ENCODE measurements around the gene SLC25A34. TPM values are rescaled to one million over a fixed set of nuclear protein-coding genes. Genes with fewer than 3 reads are reported as not detected.

SLC25A34 gene
- total RNA-seq, 1 experiment from 2014 or later = 0.59 TPM

GRCh38 chr1:15723631-15724246 is 12.3 kb upstream of the SLC25A34 start:
- no peak for ATAC-seq
- H2AFZ ChIP-seq (ENCODE audit: low read depth, low read length, poor library complexity, severe bottlenecking) = no peak overlapping the region
- ChIA-PET POLR2A (interaction anchor here (0.6 kb wide), 1 partner anchor 38 kb away, joined by 3 read pairs; no protein-coding TSS in a partner anchor), CTCF (interaction anchor here (0.9 kb wide), 1 partner anchor 18 kb away, joined by 3 read pairs; no protein-coding TSS in a partner anchor), RAD21 (ENCODE audit: low non-redundant PET in 1 of 2, low total read pairs in 2 of 2, uncharacterized antibody in 2 of 2, unreplicated experiment in 2 of 2) (no interaction called here)
- no peaks in the 10 kb centered on the region for H4K20me1 ChIP-seq (ENCODE audit: insufficient read depth)
- no peaks in the 10 kb centered on the region for H3K4me1 ChIP-seq (ENCODE audit: control insufficient read depth in 1 of 2, insufficient read depth in 2 of 2, low read length in 2 of 2)
- no peaks in the 10 kb centered on the region for H3K79me2 ChIP-seq (ENCODE audit: insufficient read depth, low read length)
- H3K9ac ChIP-seq (ENCODE audit: low read length) = no peak overlapping the region
- no TSS peak for BruUV-seq (replicated peaks)
- no peak overlapping the region for H3K4me2 ChIP-seq (ENCODE audit: low read length)
- no peak for DNase-seq (ENCODE audit: low read depth, low spot score)
- intact Hi-C loops (cut with micrococcal nuclease) = no loop called here
- TF ChIP-seq CTCF (IDR thresholded peaks at IDR 0.05 in 2 of 3, conservative IDR thresholded peaks at IDR 0.05 in 1 of 3; ENCODE audit: borderline replicate concordance in 1 of 3, insufficient read depth in 1 of 3, low read depth in 2 of 3, low read length in 2 of 3) = no peak
- no peak for TF ChIP-seq ZNF274 (IDR thresholded peaks at IDR 0.05; ENCODE audit: low read depth, low read length)
- no peak for TF ChIP-seq YY1 (IDR thresholded peaks at IDR 0.05; ENCODE audit: extremely low read depth, insufficient replicate concordance, low read depth, low read length)
- TF ChIP-seq REST (IDR thresholded peaks at IDR 0.05; ENCODE audit: low read depth) = no peak
- no peak for TF ChIP-seq CEBPB (IDR thresholded peaks at IDR 0.05; ENCODE audit: low read depth)
- TF ChIP-seq JUND (IDR thresholded peaks at IDR 0.05) = no peak
- TF ChIP-seq, protein P1, sequence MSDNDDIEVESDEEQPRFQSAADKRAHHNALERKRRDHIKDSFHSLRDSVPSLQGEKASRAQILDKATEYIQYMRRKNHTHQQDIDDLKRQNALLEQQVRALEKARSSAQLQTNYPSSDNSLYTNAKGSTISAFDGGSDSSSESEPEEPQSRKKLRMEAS (IDR thresholded peaks at IDR 0.05) = no peak
- no peak for TF ChIP-seq EGR1 (IDR thresholded peaks at IDR 0.05; ENCODE audit: low read depth)
- TF ChIP-seq POLR2A (IDR thresholded peaks at IDR 0.05; ENCODE audit: borderline replicate concordance, extremely low read depth, insufficient read depth, insufficient read length) = no peak
- no peak for TF ChIP-seq SRF (IDR thresholded peaks at IDR 0.05; ENCODE audit: low read depth)
- no peak for TF ChIP-seq POLR2AphosphoS5 (IDR thresholded peaks at IDR 0.05; ENCODE audit: low read depth, low read length)
- no peak for TF ChIP-seq FOSL1 (IDR thresholded peaks at IDR 0.05; ENCODE audit: low read depth)
- TF ChIP-seq CBX3 (IDR thresholded peaks at IDR 0.05; ENCODE audit: low read depth) = no peak
- TF ChIP-seq, protein P2, sequence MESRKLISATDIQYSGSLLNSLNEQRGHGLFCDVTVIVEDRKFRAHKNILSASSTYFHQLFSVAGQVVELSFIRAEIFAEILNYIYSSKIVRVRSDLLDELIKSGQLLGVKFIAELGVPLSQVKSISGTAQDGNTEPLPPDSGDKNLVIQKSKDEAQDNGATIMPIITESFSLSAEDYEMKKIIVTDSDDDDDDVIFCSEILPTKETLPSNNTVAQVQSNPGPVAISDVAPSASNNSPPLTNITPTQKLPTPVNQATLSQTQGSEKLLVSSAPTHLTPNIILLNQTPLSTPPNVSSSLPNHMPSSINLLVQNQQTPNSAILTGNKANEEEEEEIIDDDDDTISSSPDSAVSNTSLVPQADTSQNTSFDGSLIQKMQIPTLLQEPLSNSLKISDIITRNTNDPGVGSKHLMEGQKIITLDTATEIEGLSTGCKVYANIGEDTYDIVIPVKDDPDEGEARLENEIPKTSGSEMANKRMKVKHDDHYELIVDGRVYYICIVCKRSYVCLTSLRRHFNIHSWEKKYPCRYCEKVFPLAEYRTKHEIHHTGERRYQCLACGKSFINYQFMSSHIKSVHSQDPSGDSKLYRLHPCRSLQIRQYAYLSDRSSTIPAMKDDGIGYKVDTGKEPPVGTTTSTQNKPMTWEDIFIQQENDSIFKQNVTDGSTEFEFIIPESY (IDR thresholded peaks at IDR 0.05; ENCODE audit: extremely low read depth, insufficient replicate concordance, low read length) = no peak
- no peak for TF ChIP-seq TCF7L2 (IDR thresholded peaks at IDR 0.05; ENCODE audit: borderline replicate concordance, extremely low read depth, insufficient read depth, insufficient read length)
- no peaks in the 10 kb centered on the region for H3K9me3 ChIP-seq (ENCODE audit: control insufficient read depth in 1 of 2, insufficient read depth in 1 of 2, low read depth in 1 of 2, low read length in 2 of 2)
- no peak overlapping the region for H3K27ac ChIP-seq (ENCODE audit: low read depth, low read length)
- H3K27me3 ChIP-seq (ENCODE audit: insufficient read depth, low read length) = no peaks in the 10 kb centered on the region
- H3K4me3 ChIP-seq (replicated peaks in 1 of 2; ENCODE audit: low read depth in 1 of 2, low read length in 2 of 2) = no peak overlapping the region
- no peaks in the 10 kb centered on the region for H3K9me2 ChIP-seq (ENCODE audit: insufficient read depth)
- H3K36me3 ChIP-seq (ENCODE audit: control insufficient read depth in 1 of 2, insufficient read depth in 2 of 2, low read length in 2 of 2) = peaks cover 0 to 2% of the 10 kb centered on the region in 2 experiments; a peak in 1 of 4 replicates

Measured in HCT116 (cell line).